ENCODE measurements around the gene RNU6-7. TPM values are rescaled to one million over a fixed set of nuclear protein-coding genes. Genes with fewer than 3 reads are reported as not detected.

Gene RNU6-7
- total RNA-seq, 1 donor from 2014 or later = not detected

DNA sequence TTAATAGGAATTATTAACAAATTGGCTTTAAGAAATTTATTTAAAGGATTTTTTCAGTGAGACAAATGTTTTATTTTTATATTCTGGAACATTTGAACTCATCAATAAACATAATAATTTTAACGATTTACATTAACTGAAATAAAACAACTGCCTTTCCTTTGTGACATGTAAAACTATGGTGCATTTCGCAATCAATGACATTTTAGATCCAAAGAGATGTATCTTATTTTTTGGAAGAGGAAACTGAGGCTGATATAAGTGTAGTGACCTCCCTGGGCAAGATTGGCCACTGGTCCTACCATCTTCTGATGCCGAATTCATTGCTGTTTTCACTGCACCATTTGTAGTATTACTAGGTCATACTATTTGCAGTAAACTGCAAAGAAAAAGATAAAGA lies 3.7 kb downstream of the RNU6-7 start:
- DNase-seq (ENCODE audit: low read depth in 2 of 2) = no peak

- DNase-seq (ENCODE audit: low read depth in 2 of 2) = no peak
These were observed 4.1 kb downstream of the RNU6-7 start for GRCh38 chr14:32205984-32206383.

DNA sequence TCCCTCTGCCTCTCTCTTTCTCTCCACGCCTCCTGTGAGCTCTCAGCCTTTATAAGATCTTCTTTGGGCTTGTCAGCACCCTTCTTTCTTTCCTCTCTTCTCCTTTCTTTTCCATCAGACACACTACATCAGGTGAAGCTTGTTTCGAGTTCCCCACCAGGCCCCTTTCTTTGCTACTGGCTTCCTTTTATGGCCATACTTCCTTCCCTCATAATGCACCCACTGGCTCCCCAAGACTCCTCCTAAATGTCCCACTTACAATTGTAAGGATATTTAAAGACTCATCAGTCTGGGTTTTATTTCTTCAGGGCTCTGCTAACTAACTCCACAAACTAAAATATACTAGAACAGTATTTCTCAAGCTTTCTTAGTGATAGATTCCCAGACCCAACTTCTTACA lies 4.7 kb downstream of the RNU6-7 start:
- DNase-seq (ENCODE audit: low read depth in 2 of 2) = no peak

- DNase-seq (ENCODE audit: low read depth in 2 of 2) = no peak
These were observed 6.6 kb downstream of the RNU6-7 start for GRCh38 chr14:32208490-32208889.

GRCh38 chr14:32209471-32209870 lies 7.6 kb downstream of the RNU6-7 start:
- DNase-seq (ENCODE audit: low read depth in 2 of 2) = no peak

- no peak for DNase-seq (ENCODE audit: low read depth in 2 of 2)
These were observed 9.2 kb downstream of the RNU6-7 start for GRCh38 chr14:32211068-32211404.

DNA sequence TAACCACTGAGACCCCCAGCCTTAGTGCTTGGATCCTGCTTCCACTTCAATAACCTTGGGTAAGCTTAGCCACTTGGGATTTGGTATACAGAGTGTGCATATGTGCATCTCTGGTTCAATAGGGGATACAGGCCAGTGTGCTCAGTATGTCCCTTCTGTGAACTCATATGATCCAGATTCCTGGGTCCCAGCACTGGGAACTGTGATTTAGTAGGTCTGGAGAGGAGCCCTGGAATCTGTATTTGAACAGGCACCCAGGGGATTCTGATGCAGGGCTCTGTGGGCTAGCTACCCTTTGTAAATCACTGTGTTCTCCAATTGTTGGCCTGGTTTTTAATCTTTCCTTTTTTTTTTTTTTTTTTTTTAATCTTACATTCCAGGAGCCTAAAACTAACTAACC lies 11.0 kb downstream of the RNU6-7 start:
- no peak for DNase-seq (ENCODE audit: low read depth in 2 of 2)

- no peak for DNase-seq (ENCODE audit: low read depth in 2 of 2)
These were observed 15.5 kb downstream of the RNU6-7 start for GRCh38 chr14:32217301-32217700.

DNA sequence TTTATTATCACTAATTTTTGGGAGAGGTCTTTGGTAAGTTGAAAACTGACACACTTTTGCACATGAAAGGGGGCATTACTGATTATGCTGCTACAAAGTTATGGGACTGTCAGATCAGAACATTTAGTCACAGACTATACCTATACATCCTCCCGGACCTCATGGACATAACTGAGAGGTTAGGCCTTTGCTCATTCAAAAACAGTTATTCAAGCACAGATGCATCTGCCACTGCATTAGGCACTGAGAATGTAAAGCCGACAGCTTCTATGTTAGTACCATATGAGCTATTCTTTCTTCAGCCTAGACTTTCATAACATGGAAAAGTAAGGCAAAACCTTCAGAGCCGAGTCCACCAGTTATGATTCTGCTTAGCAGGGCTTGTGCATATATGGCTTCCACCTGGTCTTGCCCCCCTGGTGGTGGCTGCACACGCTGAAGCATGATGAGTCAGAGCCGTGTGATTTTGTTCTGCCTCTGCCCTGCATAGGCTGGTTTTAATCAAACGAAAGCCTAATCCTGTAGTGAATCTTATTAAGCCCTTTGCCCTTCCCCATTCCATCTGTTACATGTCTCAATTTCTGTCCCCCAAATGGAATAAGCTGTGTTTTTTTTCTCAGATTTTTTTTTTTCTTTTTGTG lies 23.0 kb downstream of the RNU6-7 start:
- DNase-seq (ENCODE audit: low read depth in 2 of 2) = peak; percentile 40 to 45

- no peak for DNase-seq (ENCODE audit: low read depth in 2 of 2)
These were observed 23.6 kb downstream of the RNU6-7 start for GRCh38 chr14:32225378-32225920.

DNA sequence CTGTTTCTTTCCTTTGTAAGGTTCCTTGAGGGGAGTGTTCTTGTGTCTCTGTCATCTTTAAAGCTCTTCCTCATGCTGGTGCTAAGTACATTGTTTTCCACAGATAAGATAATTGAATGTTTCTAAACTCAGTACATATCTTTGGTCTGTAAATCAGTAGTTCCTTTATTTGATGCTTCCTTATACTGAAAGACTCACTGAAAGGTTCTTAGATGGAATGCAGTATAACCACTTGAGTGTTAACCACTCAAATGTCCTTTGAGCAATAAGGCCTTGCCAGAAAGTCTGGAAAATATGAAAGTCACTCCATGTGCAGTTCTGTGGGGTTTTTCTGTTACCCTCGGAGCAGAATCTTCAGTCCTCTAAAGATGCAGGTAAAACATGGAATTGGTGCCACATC lies 24.2 kb downstream of the RNU6-7 start:
- DNase-seq (ENCODE audit: low read depth in 2 of 2) = no peak

- peak in 1 of 2 donors; percentile 5 for DNase-seq (ENCODE audit: low read depth in 2 of 2)
These were observed 28.3 kb downstream of the RNU6-7 start for GRCh38 chr14:32230181-32230580.

- no peak for DNase-seq (ENCODE audit: low read depth in 2 of 2)
These were observed 28.9 kb downstream of the RNU6-7 start for GRCh38 chr14:32230695-32231280.

DNA sequence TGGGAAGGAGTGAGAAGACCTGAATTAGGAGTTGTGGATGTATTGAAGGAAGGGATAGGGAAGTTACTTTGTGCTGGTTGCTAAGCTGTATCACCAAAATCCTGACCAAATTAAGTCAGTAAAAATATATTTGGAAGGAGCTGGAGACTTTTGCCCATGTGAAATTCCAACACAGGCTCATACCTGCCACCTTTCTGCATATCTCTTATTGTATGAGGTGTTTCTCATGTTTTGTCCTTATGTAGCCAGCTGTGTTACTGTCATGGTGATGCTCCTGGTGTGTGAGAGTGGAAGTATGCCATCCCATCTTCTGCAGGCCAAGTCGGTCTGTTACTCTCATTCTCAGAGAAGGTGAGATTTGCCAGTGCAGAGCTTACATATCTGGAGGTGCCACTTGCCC lies 30.6 kb downstream of the RNU6-7 start:
- DNase-seq (ENCODE audit: low read depth in 2 of 2) = no peak

- DNase-seq (ENCODE audit: low read depth in 2 of 2) = no peak
These were observed 31.4 kb downstream of the RNU6-7 start for GRCh38 chr14:32233260-32233659.

DNA sequence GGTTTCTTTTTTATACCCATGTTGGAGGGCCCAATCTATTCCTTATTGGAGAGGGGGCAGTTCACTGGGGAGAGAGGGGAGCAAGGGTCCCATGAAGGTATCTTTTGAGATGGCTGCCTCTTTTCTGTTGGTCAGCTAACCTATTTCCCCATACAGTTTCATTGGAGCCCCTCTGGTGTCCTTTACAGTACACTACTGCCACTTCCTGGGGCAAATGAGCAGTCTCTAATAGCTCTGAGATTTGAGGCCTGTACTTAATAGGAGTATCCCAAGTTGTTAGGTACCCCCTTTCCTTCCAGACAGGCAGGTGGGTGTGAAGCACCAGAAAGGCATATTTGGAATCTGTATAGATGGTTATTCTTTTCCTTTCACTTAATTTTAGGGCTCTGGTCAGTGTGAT lies 42.6 kb downstream of the RNU6-7 start:
- peak in 1 of 2 donors; percentile 8 for DNase-seq (ENCODE audit: low read depth in 2 of 2)

DNA sequence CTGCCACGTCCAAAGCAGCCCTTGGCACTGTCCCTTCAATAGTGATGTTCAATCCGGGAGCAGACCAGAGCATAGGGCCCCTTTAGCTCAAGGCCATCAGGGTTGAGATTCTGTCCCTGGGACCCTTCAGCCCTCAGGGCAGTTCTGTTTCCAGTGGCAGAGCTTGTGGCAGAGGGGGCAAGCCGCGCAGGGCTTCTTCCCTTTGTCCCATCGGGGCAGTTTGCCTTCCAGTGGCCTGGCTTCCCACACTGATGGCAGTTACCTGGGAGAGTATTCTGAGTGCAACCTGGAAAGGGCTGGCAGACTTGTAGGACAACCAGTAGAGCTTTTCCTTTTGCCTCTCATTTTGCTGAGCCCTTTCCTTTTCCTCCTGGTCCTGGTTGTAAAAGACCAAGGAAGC lies 44.9 kb downstream of the RNU6-7 start:
- DNase-seq (ENCODE audit: low read depth in 2 of 2) = no peak

- no peak for DNase-seq (ENCODE audit: low read depth in 2 of 2)
These were observed 47.5 kb downstream of the RNU6-7 start for GRCh38 chr14:32249371-32249770.

DNA sequence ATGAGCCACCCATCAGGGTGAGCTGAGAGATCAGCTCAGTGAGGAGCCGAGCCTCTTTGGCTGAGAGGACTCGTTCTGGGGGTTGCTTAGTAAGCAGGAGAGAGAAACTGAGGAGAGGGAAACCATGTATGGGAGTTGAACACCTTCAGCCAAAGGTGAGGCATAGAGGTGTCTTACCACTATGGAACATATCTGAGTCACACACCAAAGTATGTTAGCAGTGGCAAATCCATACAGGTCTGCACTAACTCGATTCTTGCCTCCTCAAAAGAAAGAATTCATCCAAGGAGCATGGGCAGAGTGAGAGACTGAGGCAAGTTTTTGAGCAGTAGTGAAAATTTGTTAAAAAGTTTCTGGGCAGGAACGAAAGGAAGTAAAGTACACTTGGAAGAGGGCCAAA lies 47.9 kb downstream of the RNU6-7 start:
- no peak for DNase-seq (ENCODE audit: low read depth in 2 of 2)

- DNase-seq (ENCODE audit: low read depth in 2 of 2) = no peak
These were observed 48.8 kb downstream of the RNU6-7 start for GRCh38 chr14:32250681-32251080.

DNA sequence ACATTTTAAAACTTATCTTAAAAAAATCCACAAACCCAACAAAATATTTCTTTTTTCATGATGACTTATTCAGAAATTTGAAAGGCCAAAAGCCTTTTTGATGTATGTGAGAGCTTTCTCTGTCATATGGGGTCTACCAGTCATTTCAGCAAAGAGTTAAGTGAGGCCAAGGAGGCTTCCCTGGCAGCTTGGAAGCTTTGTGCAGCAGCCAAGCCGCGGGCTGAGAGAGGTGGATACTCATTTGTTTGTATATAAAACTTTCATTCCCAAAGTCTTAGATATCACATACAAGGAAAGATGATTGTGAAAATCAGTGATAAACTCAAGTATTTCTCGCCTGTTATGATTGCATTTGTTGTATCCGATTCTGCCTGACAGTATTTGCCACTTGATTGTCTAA lies 49.7 kb downstream of the RNU6-7 start:
- no peak for DNase-seq (ENCODE audit: low read depth in 2 of 2)
